GM19043 (cell line): ENCODE measurements around the gene GPRC5C.

ENCODE experiments used
- ATAC-seq: cut with Tn5 transposase; IDR thresholded peaks from one replicate; pipeline ENCODE4 v1.9.1; 2021; ENCODE audit warnings: low read depth; ENCODE audit not compliant: unreplicated experiment

GPRC5C gene, protein sequence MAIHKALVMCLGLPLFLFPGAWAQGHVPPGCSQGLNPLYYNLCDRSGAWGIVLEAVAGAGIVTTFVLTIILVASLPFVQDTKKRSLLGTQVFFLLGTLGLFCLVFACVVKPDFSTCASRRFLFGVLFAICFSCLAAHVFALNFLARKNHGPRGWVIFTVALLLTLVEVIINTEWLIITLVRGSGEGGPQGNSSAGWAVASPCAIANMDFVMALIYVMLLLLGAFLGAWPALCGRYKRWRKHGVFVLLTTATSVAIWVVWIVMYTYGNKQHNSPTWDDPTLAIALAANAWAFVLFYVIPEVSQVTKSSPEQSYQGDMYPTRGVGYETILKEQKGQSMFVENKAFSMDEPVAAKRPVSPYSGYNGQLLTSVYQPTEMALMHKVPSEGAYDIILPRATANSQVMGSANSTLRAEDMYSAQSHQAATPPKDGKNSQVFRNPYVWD

DNA sequence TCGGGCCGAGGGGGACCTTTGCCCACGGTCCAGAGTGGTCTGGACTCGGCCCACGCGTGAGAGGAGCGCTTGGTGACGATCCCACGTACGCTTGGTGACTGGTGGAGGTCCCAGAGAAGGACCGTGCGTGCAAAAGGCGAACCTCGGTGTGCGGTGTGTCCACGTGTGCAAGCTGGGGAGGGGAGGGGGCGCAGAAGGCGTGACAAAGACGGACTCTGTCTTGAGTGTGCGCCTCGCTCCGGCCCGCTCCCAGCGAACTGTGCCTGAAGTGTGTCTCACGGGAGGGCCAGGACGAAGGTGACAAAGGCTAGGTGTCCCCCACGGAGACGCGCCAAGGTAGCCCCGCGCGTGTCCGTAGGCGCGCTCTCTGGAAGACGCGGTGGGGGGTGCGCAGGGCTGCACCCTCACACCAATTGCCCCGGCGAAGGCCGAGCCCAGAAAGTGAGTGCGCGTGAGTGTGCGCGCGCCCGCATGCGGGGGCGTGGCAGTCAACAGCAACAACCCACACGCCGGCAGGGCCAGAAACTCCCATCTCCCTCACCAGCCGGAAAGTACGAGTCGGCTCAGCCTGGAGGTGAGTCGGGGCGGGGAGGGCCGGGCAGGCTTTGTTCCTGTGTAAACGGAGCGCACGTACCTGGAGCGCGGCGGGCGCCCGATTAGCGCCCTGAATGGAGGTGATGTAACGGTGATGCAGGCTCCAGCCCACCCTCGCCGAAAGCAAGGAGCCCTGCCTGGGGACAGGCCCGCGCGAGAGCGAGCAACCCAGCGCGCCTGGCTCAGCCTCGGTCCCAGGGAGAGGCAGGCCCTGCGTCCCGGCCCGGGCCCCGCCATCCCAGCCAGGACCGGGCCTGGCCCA lies at the start of gene GPRC5C:
GPRC5C (plus strand) TSS at position 521 of the 856 bp plus-strand sequence. CDS start 7,689 bp downstream, outside the sequence.
- ATAC-seq: no peak

DNA sequence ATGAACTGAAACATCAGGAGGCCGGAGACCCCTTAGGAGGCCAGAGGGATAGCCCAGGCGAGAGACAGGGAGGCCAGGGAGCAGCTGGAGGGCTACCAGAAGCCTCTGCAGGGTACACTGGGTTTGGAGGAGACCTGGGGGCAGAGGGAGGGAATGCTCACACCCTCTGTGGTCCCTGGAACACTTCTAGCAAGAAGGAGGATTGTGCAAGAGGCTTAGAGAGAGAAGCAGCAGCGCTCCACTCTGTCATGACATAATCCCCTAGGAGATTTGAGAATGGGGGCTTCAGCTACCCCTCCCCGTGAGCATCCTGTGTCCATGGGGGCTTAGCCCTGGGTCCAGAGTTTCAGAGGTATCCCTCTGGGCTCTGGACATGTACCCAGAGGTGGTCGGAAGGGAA lies 48.7 kb upstream of the GPRC5C start:
- no peak for ATAC-seq

DNA sequence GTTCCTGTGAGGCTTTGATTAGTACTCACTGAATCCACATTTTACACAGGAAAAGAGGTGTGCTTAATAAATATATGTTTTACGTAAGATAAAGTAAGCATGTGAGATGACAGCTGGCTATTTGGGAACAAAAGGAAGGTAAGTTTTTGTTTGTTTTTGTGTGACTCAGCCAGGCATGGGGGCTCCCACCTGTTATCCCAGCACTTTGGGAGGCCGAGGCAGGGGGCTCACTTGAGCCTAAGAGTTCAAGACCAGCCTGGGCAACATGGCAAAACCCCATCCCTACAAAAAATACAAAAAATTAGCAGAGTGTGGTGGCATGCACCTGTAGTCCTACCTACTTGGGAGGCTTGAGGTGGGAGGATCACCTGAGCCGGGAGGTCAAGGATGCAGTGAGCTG lies 46.7 kb upstream of the GPRC5C start:
- ATAC-seq: no peak

DNA sequence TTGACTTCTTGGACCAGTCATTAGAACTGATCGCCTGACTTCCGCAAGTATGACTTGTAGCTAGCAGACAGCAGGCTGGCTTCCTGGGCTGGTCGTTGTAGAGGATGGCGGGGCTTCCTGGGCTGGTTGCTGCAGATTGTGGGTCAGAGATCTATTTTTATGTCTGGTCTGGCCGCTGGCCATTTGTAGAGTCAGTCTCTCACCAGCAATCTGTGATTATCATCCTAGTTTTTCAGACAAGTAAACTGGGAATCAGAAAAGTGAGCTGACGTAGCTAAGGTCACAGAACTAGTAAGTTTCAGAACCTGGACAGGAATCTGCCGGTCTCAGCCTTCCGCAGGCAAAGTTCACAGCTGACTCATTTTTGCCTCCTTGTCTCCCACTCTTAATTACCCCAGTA lies 45.5 kb upstream of the GPRC5C start:
- ATAC-seq: no peak

DNA sequence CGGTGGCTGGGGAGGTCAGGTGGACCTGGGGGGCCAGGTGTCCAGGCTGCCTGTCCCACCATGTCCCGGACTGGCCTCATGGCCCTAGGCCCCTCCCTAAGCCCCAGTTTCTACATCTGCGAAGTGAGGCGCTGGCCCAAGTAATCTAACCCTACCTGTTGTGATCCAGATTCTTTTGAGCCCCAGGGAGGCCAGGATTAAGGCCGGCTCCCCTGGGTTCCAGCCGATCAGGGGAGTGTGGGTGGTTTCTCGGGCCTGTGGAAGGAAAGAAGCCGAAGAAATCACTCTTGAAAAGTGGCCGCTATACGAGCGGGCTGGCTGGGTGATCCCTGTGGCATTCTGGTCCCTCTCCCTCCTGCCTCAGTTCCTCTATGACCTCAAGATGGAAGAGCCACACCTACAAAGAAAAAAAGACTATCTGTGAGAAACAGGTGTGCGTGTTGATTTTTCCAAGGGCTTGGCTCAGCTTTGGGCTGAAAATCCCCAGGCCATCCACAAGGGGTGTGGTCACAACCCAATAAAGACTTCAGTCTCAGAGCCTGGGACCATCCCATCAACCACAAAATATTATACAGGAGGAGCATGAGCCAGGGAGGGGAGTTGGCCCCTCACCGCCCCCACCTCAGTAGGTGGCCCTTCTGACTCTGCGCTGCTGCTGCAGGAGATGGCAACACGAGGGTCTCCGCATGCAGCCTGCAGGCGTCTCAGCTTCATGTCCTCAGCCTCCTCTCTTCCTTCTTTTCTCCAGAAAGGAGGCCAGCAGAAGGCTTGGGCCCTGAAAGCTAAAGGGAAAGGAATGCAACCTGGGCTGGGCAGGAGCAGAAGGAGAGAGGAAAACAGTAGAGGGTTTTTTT lies 44.3 kb upstream of the GPRC5C start:
- no peak for ATAC-seq

DNA sequence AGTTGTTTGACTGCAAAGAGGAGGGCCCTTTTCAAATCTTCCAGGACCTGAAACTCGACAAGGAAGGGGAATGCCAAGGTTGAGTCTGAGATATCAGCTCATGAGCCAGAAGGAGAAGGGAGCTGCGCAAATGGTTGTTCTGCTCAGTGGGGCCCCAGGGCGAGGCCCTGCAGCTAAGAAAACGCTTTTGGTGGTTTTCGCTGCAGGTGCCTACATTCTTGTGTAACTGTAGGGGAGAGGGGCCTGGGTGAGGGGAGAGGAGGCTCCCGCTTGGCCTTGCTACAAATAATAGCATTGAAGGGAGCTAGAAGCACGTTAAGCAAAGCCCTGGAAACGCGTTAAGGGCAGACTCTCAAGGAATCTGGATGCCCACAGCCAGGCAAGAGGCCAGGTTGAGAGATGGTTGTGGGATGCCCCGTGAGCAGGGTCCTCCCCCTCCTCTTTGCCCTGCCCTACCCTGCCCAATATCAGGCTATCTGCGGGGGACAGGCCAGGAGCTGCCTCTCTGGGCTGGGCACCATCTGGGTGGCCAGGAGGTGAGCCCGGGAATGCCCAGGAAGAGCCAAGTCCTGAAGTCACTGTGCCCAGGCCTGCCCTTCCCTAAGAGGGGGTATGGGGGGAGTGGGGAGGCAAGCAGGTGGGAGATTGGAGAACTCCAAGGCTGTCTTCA lies 42.7 kb upstream of the GPRC5C start:
- ATAC-seq: no peak

DNA sequence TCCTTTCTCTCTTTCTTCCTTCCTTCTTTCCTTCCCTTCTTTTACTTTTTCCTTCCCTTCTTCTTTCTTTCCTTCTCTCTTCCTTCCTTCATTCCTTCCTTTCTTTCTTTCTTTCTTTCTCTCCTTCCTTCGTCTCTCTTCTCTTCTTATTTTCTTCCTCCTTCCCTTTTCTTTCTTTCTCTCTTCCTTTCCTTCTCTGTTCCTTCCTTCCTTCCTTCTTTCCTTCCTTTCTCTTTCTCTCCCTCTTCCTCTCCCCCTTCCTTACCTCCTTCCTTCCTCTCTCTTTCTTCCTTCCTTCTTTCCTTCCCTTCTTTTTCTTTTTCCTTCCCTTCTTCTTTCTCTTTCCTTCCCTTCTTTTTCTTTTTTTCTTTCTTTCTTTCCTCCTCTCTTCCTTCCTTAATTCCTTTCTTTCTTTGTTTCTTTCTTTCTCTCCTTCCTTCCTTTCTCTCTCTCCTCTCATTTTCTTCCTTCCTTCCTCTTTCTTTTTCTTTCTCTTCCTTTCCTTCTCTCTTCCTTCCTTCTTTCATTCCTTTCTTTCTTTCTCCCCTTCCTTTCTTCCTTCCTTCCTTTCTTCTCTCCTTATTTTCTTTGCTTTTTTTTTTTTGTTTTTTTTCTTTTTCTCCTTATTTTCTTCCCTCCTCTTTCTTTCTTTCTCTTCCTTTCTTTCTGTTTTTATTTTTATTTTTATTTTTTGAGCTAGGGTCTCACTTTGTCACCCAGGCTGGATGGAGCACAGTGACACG lies 41.8 kb upstream of the GPRC5C start:
- ATAC-seq: no peak

DNA sequence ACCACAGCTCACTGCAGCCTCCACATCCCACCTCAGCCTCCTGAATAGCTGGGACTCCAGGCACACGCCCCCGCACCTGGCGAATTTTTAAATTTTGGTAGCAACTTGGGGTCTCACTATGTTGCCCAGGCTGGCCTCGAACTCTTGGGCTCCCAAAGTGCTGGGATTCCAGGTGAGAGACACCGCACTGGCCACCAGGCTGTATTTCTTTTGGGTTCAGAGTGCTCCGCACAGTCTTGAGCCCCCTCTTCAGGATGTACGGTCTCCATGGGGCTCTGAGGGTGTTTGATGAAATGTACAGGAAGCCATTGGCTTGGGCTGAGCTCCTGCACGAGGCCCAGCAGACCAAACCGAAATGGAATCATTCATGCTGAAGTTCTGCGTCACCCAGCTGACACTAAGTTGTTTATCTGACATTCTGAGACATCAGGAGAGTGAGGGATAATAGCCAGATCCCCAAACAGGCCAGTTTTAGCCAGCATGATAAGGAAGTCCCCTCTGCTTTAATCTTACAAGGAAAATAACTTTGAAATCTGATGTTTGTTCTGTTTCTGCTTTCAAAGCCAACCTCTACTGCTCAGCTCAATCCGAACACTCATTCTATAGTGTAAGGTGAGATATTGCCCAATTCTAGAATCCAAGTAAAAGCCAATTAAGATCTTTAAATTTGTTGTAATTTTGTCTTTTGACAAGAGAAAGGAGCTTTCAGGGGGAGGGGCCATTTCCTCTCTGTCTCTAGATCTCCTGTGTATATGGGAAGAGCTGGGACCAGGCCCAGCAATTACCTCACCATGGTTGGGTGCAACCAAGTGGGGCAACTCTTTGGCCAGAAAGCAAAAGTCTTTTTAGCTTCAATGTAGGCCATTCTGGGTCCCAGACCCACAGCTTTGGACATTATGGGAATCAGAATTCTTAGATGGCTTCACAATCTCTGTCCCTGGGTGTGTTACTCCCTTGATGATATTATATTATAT lies 40.9 kb upstream of the GPRC5C start:
- no peak for ATAC-seq

DNA sequence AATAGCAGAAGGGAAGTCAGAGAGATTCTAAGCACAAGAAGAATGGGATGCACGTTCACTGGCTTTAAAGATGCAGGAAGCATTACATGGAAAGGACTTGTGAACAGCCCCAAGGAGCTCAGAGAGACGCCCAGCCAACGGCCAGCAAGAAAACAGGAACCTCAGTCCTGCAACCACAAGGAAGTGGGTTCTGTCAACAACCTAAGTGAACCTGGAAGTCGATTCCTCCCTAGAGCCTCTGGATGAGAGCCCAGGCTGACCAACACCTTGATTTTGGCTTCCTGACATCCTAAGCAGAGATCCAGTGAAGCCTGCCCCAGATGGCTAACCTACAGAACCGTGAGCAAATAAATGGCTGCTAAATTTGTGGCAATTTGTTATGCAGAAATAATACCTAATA lies 40.1 kb upstream of the GPRC5C start:
- no peak for ATAC-seq

DNA sequence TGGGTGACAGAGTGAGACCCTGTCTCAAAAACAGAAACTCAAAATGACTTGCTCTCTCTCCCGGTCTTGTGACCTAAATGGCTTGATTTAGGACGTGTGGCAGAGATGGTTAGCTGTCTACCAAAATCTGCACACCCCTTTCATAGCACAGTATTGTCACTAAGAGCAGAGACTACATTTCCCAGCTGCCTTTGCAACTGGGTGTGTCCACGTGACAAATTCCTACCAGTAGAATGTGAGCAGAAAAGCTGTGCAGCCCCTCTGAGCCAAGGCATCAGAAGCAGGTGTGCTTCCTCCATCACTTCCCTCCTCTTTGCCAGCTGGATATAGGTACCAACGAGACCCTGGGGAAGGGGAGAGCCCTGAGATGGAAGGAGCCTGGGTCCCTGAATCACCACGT lies 39.0 kb upstream of the GPRC5C start:
- ATAC-seq: no peak

DNA sequence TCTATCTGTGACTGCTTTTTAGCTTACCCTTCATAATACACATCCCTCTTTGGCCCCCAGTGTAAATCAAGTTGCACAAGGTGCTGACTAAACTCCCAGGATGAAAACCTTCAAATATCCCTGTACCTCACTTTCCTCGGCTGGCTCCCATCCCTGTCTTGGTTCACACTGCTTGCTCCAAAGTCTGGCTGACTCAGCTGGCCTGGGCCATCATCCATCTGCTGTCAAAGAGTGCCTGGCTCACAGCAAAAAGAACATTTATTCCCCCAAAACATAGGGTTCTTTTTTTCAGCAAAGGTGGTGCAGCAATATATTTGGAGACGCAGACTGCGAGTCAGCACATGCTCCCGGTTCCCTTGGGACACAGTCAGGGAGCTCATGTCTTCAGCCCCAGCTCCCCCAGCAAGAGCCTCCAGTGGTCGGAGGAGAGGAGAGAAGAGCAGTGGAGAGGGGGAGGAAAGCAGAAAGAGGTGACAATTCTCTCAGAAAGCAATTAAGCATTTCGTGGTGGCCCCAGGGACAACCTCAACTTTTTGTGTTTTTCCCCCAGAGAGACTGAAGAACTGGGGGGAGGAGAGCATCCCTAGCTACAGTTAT lies 38.4 kb upstream of the GPRC5C start:
- ATAC-seq: no peak

DNA sequence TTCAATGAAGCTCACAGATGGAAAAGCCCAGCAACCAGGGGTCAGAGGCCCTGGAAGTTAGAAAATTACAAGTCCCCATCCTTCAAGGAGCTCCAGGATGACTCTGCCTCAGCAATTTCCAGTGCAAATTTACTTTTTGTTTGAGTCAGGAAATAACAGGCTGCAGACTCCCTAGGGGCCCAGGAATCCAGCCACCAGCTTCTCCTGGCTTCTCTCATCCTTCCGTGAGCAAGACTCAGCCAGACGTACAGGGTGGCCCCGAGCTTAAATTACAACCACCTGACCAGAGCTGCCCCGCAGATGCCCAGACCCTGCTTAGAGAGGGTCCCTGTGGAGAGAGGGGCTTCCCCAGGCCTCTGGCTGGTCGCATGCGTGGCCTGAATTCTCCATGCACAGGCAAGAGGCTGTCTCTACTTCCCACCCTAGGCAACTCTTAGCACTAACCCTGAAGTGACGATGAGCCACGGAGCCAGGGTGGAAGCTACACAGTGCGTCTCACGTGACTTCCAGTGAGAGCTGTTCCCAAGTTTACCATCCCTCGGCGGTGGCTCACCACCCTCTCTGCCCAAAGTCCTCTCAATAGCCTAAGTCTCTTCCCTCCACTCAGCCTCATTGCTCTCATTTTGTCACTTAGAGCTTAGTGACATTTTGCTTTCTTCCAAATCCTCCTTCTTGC lies 37.5 kb upstream of the GPRC5C start:
- ATAC-seq: no peak

DNA sequence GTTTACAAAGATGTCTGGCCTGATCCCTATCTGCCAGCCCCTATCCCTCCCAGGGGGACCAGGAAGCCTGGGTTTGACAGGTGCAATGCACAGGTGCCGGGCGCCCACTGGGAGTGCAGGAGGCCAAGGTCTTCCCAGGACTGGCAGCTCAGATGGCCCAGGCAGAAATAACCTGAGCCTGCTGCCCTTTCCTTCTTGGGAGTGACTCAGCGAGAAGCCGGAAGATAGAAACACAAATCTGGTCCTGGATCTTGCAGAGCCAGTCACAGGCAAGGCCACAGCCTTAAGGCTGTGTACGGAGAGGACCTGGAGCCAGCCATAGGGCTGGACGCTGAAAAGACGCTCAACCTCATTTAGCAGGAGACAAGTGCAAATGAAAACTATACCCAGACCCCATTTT lies 36.9 kb upstream of the GPRC5C start:
- no peak for ATAC-seq

DNA sequence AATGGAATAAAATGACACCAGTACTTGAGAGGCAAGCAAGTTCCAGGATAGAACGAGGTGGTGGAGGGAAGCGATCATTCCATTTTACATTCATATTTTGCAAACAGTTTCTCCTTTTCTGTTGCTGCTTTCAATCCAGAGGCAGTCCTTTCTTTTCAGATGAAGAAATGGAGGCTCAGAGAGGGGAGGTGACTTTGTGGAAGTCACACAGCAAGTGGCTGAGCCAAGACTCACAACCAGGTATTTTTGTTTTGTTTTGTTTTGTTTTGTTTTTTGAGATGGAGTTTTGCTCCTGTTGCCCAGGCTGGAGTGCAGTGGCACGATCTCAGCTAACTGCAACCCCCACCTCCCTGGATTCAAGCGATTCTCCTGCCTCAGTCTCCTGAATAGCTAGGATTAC lies 35.3 kb upstream of the GPRC5C start:
- ATAC-seq: no peak

DNA sequence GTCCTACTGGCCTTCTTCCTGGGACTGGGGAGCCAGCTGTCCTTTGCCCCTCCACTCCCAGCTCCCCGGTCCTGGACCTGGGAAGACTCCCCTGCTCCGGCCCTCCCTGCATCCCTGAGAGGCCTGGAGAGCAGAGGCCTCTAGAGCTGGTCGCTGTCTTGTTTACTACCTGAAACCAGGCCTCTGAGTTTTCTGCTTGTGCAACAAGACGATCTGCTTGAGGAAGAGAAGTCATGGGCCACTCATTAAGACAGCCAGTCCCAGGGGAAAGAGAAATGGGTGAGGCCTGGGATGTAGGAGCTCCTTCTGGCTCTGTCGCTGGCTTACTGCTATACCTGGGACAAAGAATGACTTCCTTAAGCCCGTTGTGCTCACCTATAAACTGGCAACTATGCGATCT lies 29.8 kb upstream of the GPRC5C start:
- no peak for ATAC-seq

DNA sequence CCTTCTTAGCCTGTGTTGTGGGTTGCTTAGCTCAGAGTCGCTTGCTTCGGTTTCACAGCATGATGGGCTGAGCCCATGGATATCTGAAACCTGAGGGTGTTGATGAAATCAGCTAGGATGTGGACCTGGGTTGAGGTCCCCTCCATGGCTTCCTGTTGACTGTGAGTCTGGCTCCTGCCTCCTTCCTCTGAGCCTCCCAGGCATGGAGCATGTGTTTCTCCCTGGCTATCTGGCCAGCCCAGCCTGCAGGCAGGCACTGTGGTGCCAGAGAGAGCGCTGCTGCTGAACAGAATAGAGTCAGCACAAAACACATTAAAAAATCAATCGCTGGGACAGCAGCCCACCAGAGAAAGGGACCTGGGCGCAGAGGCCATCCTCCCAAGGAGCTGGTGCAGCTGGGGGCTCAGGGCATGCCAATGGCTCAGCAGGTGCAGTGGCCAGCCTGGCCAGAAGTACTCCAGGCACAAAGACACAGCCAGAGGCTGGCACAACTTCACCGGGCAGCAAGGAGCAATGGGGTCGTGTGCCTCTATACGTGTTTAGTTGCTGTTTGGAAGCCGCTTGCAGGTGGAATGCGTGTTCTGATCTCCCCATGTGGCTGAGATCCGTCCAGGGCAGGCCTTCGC lies 28.3 kb upstream of the GPRC5C start:
- no peak for ATAC-seq

DNA sequence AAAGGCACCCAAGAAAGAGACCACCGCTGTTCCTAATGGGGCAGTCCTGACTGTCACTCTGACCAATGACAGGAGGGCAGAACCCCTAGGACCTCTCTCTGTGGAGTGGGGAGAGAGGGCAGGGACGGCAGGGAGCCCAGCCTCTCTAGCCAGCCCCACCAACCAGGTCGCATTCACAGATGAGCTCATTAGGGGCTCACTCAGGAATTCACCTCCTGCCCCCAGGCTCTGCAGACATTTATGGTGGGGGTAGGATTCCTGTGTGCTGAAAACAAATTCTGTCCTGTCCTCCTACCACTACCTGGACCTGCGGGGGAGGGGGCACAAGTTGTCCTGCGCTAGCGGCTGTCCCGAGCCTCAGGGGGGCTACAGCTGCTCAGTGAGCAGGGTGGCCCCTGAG lies 27.7 kb upstream of the GPRC5C start:
- ATAC-seq: no peak
